NK-92 treated with Interleukin-12 subunit alpha and Interleukin-12 subunit beta, amount 100 ng/mL, for 24 hours (cell line): ENCODE data around the gene RPL22.

Experiments
- DNase-seq: peaks from one replicate; lab custom pipeline; 2025; lab: John Stamatoyannopoulos, UW

Gene RPL22

DNA sequence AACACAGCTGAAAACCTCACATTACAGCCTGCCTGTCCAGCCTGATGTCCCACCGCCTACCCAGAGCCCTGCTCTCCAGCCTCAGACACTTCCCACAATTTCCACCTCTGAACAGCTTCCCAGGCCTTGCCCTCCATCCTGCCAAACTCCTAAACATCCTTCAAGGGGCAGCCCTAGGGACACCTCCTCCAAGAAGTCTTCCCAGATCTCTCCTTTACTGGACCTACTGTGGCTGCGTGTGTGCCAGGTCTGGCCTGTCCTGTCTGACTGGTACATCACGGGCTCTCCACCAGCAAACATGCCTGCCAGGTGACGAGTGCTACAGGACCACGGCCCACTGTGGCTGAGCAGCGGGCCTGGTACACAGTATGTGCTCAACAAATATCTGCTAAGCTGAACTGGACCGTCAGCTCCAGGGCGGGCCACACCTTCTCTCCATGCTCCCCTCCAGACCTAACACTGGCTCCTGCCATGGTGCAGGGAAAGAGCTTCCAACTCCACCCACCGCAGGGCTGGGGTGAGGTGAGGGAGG is 48.0 kb downstream of the RPL22 start:
- DNase-seq, result no peak

DNA sequence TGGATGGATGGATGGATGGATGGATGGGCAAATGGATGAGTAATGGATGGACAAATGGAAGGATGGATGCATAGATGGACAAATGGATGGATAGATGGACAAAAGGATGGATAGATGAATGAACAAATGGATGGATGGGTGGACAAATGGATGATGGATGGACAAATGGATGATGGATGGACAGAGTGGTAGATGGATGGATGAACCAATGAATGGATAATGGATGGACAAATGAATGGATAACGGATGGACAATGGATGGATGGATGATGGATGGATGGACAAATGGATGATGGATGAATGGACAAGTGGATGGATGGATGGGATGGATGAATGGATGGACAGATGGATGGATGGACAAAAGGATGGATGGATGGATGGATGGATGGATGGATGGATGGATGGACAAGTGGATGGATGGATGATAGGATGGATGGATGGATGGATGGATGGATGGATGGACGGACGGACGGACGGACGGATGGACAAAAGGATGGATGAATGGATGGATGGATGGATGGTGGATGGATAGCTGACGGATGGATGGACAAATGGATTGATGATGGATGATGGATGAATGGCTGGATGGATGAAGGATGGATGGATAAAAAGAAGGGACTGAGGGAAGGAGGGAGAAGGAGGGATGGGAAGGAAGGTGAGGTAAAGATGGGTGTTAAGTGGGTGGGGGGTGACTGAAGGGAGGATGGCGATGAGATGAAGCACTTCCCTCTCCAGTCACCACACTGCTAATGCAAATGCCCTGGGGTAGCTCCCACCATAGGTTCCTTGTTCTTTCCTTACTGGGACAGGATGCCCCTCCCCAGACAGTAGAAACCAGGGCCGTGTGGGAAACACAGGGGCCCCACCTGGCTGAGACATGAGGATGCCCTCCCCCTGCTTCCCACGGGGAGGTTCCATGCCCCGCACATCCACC is 49.1 kb downstream of the RPL22 start:
- DNase-seq, result no peak

DNA sequence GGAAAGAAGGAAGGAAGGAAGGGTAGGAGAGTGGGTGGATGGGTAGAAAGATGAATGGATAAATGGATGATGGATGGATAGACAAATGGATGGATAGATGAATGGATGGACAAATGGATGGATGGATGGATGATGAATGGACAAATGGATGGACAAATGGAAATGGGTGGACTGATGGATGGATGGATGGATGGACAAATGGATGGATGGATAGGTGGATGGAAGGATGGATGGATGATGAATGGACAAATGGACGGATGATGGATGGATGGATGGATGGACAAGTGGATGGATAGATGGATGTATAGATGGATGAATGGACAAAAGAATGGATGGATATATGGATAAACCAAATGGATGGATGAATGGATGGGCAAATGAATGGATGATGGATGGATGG is 49.8 kb downstream of the RPL22 start:
- DNase-seq, result no peak

DNA sequence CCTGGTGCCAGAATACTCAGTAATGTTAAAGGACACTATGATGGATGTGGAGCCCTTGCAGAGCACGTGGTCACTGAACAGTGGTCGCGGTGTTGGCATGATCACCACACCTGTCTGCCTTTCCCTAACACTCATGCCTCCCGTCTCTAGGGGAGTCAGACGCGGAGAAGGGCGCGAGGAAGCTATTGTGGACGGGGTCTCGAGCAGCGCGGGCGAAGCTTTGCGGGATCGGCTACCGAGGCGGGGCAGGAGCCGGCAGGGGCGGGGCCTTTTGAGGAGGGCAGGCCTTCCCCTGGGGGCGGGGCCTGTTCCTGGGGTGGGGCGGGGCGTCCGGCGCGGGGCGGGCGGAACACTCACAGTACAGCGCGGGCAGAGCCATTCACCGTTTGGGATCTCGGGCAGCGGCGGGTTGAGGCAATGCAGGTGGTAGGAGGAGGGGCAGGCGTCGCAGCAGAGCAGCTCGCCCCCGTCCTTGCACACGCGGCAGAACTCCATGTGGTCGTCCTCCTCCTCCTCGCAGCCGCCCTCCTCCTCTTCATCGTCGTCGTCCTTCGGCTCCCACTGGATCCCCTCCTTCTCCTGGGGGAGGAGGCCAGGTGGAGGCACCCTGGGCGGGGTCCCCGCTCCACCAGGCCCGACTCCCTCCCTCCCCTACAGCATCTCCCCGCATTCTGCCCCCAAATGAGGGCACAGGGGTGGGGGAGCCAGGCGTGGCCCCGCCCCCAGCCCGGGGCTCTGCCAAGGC is 50.7 kb downstream of the RPL22 start:
- DNase-seq, result no peak

GRCh38 chr1:6145864-6146410 is 53.5 kb downstream of the RPL22 start:
- DNase-seq, result no peak

- DNase-seq, result no peak
Measured at GRCh38 chr1:6145396-6145750, 54.0 kb downstream of the RPL22 start.

DNA sequence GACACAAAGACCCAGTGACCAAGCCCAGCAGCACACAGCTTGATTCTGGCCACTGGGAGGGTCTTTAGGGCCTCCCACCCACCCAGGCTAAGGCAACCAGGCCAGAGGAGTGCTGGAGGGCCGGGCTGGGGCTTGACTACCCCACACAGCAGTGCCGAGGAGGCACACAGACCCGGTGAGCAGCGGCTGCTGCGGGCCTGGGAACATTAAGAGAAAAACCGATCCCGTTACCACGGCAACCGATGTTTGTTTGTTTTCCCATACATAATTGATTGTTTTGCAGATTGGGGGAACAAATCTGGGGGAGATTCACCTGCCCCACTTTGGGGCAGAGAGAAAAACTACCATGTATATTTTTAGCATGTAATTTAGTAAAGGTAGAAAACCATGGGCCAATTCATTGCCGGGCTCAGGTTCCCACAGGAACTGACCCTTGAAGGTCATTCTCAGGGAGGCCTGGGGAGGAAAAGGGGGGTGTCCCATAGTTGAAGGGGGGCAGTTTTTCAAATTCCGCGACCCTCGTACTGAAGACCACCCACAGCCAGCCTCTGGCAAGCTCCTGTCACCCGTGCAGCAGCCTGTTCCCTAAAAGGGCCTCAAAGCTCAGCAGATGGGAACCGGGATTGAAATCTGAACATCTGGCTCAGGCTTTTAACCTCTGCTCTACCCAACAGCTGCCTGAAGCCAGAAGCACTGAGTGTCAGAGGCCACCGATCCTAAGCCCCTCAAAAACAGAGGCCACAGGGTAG is 54.6 kb downstream of the RPL22 start:
- no peak for DNase-seq

GRCh38 chr1:6144175-6144574 is 55.2 kb downstream of the RPL22 start:
- DNase-seq, result no peak

GRCh38 chr1:6143395-6143794 is 56.0 kb downstream of the RPL22 start:
- no peak for DNase-seq

- no peak for DNase-seq
Measured at GRCh38 chr1:6142734-6143133, 56.7 kb downstream of the RPL22 start.

DNA sequence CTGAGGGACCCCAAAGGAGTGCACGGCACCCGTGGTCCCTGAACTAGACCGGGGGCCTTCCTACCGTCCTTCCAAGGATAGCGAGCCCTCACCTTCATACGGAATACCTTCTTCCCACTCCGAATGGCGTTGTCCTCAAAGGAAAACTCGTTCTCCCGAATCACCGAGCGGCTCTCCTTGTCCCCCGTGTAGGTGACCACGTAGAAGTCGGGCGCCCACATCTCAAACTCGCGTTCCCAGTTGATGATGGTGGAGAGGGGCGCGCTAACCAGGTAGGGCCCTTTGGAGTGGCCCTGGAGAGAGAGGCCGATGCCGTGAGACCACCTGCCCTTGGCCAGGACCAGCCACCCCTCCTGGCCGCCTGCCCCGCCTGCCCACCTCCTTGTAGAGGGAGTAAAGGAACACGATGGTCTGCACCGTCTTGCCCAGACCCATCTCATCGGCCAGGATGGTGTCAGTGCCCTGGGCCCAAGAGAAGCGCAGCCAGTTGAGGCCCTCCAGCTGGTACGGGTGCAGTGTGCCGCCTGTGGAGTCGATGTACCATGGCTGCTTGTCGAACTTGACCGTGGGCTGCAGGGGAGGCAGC is 57.3 kb downstream of the RPL22 start:
- no peak for DNase-seq

- DNase-seq, result no peak
Measured at GRCh38 chr1:6141592-6141991, 57.8 kb downstream of the RPL22 start.

DNA sequence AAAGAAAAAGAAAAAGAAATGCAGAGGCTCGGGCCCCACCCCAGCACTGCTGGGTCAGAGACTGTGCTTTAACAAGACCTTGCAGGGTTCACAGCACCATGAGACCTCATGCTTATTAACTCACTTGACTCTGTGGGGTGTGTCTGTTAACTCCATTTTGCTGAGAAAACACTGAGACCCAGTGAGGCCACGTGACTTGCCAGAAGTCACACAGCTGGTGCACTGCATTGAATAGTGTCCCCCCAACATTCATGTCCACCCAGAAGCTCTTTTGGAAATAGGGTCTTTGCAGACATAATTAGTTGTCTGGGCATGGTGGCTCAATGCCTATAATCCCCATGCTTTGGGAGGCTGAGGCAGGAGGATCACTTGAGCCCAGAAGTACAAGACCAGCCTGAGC is 59.0 kb downstream of the RPL22 start:
- DNase-seq, result no peak

DNA sequence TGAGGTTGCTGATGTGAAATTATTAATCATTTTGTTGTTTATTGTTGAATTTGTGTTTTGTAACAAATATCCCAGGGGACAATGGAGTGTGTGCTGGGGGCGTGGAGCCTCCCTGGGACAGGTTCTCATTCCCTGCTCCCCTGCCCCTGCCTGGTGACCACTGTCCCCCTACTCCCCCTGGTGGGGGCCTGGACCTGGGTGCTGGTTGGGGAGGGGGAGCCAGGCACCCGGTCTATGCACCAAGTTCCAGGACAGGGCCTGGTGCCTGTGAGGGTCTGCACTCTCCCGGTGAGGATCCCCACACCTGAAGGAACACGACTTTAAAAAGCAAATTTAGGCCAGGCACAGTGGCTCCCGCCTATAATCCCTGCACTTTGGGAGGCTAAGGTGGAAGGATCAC is 61.6 kb downstream of the RPL22 start:
- no peak for DNase-seq

GRCh38 chr1:6136516-6137220 is 62.7 kb downstream of the RPL22 start:
- DNase-seq, result no peak
